GM23338 (cell line): Measurements from ENCODE around the gene CYFIP1.

ENCODE experiments used
- CREB1 ChIP-seq: fragments of 250-450 bp; sonication (Bioruptor Pico); IDR thresholded peaks from 2 replicates; pipeline ENCODE4 v1.5.0; 2020; ENCODE audit warnings: low read depth, mild to moderate bottlenecking, moderate library complexity
- CTCF ChIP-seq, 2 experiments: fragments of 200-600 bp in 1 of 2; sonication (generic) in 1 of 2; conservative IDR thresholded peaks; 2 replicates each; pipeline versions ENCODE4 v1.5.1 to v1.6.1; 2016 to 2017; ENCODE audit warnings: antibody characterized with exemption in 2 of 2, low read depth in 2 of 2, mild to moderate bottlenecking in 2 of 2, moderate library complexity in 1 of 2
- EZH2 ChIP-seq: fragments of 200-600 bp; sonication (generic); IDR thresholded peaks from one replicate; pipeline ENCODE4 v1.8.0; 2017; ENCODE audit warnings: antibody characterized with exemption, mild to moderate bottlenecking, low read depth; ENCODE audit not compliant: unreplicated experiment
- EZH2phosphoT487 ChIP-seq: fragments of 200-600 bp; sonication (generic); IDR thresholded peaks from one replicate; pipeline ENCODE4 v1.8.1; 2018; ENCODE audit warnings: antibody characterized with exemption; ENCODE audit not compliant: unreplicated experiment
- JUNB ChIP-seq: IDR thresholded peaks from one replicate; pipeline ENCODE4 v1.6.1; 2016; ENCODE audit warnings: antibody characterized with exemption; ENCODE audit not compliant: unreplicated experiment
- POLR2AphosphoS5 ChIP-seq: IDR thresholded peaks from 2 replicates; pipeline ENCODE4 v1.6.1; 2016; ENCODE audit warnings: antibody characterized with exemption, low read depth
- REST ChIP-seq: IDR thresholded peaks from one replicate; pipeline ENCODE4 v1.6.1; 2018; ENCODE audit warnings: antibody characterized with exemption; ENCODE audit not compliant: unreplicated experiment
- STAT1 ChIP-seq: IDR thresholded peaks from one replicate; pipeline ENCODE4 v1.6.1; 2016; ENCODE audit warnings: antibody characterized with exemption; ENCODE audit not compliant: unreplicated experiment
- ZNF462 ChIP-seq: fragments of 250-450 bp; sonication (Bioruptor Pico); IDR thresholded peaks from 2 replicates; pipeline ENCODE4 v1.5.0; 2020; ENCODE audit warnings: mild to moderate bottlenecking, moderate library complexity

- TF ChIP-seq CTCF (conservative IDR thresholded peaks at IDR 0.05; ENCODE audit: low read depth in 2 of 2) (no peak), REST (no peak), POLR2AphosphoS5 (no peak), EZH2phosphoT487 (no peak), EZH2 (no peak), JUNB (no peak), CREB1 (CRISPR knock-in tag) (no peak), ZNF462 (no peak), STAT1 (no peak)
Measured at GRCh38 chr15:22869856-22870255, 110.3 kb downstream of the CYFIP1 start.
